Stimulated activated CD4-positive, alpha-beta T cell treated with anti-CD3 and anti-CD28 coated beads, Interleukin-4, amount 100 ng/mL, for 24 hours (primary cell): ENCODE results near the gene ARMC9.
A peak's percentile ranks its signal among the peaks of the same experiment; 100 is the strongest.
"Not testable (repeated sequence)": the region's sequence is repeated elsewhere in the genome, so short reads cannot be mapped to it uniquely, and the experiment has no call there.

Experiments
- DNase-seq: peaks from one replicate; pipeline ENCODE4 v3.0.0-alpha.2; 2020

ARMC9 gene

DNA sequence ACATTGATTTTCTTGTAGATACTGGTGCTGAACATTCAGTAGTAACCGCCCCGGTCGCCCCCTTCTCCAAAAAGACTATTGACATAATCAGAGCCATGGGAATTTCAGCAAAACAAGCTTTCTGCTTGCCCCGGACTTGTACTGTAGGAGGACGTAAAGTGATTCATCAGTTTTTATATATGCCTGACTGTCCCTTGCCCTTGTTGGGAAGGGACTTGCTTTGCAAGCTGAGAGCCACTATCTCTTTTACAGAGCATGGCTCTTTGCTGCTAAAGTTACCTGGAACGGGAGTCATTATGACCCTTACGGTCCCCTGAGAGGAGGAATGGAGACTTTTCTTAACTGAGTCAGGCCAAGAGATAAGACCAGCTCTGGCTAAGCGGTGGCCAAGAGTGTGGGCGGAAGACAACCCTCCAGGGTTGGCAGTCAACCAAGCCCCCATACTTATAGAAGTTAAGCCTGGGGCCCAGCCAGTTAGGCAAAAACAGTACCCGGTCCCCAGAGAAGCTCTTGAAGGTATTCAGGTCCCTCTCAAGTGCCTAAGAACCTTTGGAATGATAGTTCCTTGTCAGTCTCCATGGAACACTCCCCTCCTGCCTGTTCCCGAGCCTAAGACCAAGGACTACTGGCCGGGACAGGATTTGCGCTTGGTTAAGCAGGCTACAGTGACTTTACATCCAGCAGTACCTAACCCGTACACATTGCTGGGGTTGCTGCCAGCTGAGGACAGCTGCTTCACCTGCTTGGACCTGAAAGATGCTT lies 205.2 kb downstream of the ARMC9 start:
- not testable (repeated sequence) for DNase-seq

DNA sequence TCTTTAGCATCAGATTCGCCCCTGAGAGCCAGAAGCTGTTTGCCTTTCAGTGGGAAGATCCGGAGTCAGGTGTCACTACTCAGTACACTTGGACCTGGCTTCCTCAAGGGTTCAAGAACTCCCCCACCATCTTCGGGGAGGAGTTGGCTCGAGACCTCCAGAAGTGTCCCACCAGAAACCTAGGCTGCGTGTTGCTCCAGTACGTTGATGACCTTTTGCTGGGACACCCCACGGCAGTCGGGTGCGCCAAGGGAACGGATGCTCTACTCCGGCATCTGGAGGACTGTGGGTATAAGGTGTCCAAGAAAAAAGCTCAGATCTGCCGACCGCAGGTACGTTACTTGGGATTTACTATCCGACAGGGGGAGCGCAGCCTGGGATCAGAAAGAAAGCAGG lies 205.8 kb downstream of the ARMC9 start:
- not testable (repeated sequence) for DNase-seq

DNA sequence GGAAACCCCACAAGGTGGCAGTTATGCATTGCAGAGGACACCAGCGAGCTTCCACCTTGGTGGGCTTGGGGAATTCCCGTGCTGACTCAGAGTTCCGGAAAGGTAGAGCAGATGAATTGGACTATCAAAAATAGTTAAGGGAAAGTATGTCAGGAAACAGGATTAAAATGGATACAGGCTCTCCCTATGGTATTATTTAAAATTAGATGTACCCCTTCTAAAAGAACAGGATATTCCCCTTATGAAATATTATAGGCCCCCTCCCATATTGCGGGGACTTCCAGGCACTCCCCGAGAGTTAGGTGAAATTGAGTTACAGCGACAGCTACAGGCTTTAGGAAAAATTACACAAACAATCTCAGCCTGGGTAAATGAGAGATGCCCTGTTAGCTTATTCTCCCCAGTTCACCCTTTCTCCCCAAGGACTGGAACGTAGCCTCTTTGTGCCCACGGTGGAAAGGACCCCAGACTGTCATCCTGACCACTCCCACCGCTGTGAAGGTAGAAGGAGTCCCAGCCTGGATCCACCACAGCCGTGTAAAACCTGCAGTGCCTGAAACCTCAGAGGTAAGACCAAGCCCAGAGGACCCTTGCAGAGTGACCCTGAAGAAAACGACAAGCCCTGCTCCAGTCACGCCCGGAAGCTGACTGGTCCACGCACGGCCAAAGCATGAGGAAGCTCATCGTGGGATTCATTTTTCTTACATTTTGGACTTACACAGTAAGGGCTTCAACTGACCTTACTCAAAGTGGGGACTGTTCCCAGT lies 207.4 kb downstream of the ARMC9 start:
- DNase-seq, result peak; percentile 40

DNA sequence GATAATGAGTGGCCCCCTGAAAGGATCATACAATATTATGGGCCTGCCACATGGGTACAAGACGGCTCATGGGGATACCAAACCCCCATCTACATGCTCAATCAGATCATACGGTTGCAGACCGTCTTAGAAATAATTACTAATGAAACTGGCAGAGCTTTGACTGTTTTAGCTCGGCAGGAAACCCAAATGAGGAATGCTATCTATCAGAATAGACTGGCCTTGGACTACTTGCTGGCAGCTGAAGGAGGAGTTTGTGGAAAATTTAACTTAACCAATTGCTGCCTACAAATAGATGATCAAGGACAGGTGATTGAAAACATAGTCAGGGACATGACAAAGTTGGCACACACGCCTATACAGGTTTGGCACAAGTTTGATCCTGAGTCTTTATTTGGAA lies 209.3 kb downstream of the ARMC9 start:
- DNase-seq, result not testable (repeated sequence)

DNA sequence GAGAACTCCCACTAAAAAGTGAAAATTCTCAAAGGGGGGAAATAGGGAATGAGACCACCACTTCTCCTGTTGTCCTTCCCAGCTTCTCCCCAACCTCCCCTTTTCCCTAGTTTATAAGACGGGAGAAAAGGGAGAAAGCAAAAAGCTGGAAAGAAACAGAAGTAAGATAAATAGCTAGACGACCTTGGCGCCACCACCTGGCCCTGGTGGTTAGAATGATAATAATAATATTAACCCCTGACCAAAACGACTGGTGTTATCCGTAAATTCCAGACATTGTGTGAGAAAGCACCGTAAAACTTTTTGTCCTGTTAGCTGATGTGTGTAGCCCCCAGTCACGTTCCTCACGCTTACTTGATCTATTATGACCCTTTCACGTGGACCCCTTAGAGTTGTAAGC lies 209.9 kb downstream of the ARMC9 start:
- not testable (repeated sequence) for DNase-seq

DNA sequence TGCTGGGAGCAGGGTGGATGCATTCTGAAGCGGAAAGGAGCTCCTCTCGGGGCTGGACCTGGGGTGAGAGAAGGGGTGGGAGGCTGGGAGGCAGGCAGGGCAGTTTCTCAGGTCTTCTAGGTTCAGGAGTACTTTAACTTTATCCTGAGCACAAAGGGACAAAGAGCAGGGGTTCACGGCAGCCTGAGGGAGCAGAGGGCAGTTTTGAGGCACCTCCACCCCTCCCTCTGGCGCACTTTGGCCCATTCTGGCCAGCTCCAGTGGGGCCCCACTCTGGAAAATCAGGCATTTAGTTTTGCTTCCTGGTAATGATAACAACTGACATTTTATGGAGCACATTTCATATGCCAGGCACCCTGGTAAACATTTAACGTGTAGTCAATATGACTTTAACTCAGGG lies 211.3 kb downstream of the ARMC9 start:
- DNase-seq, result no peak

DNA sequence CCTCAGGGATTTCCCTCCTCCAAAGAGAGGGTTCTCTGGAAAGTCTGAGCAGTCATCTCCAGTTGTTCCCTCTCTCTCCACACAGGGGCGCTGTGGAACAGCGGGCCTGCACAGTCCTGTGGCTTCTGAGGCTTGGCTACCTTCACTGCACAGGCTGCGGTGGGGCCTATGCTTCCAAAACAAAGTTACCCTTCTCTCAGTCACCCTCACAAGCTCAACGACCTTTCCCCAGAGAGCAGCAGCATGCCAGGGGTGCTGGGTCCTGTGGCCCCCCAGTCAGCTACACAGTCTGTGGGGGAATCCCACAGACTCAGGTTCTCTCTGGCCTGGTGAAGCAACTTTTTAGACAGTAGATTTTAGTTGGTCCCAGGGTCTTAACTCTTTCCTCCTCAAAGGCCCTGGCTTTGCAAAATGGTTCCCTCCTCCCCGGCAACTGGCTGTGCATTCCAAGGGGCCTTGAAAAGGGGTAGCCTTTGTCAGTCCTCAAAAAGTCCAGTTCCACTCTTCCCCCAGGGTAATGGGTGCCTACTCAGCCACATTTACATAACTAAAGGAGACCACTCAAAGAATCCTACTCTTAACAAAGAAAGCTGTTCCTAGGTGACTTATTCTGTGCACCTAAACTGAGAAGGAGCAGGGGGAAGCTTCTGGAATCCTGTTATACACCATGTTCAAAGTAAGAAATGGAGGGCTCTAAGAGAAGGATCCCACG lies 212.0 kb downstream of the ARMC9 start:
- DNase-seq, result no peak

DNA sequence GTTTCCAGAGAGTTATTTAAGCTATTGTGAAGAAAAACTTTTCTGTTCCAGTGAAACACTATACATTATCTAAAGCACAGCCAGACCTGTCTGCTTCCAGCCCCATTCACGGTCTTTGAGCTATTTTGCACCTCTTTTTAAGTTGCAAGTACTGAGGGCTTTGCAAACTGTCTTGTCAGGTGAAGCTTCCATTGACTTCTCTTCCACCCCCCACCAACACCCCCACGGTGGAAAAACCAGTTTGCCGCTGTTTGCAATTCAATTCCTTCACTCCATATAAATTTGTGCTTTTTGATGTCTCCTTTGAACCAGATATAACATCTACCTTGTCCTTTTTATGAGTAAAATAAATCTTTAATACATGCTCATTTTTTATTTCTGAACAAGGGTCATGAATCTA lies 212.8 kb downstream of the ARMC9 start:
- no peak for DNase-seq

DNA sequence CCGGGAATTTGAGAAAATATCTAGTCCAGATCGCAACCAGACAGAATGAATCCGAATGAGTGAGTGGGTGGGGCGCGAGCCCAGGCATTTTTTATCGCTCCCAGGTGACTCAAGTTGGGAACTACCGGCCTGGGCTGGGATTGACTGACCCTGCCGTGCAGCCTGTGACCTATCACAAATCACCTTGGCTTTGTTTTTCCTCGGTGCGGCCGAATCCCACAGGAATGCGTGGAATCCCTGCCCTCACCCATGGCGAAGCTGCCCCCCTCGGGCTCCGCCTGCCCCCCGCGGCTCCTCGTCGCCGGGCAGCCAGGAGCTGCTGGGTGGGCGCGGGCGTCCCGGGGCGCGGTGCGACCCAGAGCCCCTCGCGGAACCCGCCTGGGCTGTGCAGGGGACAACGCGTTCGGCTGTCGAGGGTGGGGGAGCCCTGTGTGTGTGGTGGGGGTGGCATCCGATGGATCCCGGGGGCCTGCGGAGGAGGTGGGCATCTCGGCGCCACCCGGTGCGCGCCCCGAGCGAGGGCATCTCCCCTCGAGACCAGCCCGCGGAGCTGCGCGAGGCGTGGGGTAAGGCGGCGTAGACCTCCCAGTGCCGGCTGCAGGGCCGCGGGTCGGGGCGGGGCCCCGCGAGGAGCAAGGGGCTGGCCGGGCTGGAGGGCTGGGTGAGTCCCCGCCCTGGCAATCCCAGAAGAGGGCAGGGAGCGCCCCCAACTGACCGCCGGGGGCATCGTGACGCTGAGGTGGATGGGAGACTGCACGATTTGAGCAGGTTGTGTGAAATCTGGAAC lies 213.6 kb downstream of the ARMC9 start:
- peak; percentile 55 for DNase-seq

DNA sequence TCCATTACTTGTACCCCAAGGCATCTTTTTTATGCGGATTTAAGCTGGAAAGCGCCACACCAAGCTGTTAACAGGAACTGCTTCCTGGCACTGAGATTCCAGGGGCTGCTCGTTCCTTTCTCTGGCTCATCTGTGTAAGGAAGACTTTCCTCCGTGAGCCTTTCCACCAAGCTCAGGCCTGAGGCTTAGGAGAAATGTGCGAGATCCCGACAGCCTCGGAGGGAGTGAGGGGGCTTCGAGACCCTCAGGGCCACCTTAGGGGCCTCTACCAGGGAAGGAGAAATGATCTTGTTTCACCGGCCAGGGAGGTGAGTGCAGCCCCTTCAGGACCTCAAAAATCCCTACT lies 214.2 kb downstream of the ARMC9 start:
- no peak for DNase-seq

DNA sequence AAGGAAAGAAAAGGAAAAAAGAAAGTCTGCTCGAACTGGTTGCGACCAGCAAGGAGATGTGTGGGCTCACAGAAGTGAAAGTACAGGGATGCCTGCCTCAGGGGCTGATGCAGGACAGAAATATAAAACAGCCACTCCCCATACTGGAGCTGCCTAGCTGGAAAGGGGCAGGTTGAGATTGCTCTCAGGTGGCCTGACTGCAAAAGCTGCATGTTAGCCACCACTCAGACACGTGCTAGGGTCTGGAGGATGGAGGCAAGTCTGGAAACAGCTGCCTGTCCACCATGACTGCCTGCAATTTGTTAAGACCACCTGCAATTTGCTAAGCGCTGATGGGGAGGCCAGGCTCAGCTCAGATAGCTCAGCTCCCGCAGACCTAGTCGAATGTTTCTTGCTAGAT lies 215.0 kb downstream of the ARMC9 start:
- DNase-seq, result no peak

DNA sequence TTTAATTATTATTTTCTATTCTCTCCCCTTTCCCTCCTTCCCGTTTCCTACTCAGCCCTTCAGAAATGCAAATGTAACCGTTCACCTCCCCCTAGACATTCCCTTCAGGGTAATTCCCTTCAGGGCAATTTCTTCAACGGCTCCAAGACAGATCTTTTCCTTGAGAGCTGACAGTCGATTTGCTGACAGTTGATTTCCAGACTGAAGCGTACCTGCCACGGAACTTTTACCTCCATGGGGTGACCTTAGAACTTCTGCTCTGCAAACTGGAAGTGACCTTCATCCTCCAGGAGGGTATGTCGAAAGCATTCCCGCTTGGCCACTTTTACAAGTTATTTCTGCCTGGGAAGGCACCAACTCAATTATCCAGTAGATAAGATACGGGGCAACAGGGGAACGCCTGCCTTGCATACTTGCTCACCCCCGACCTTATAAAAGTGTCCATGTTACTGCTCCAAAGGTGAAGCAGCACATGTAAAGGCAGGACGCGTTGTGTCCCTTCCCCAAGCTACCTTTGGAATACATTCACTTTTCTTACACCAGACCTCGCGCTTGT lies 215.6 kb downstream of the ARMC9 start:
- no peak for DNase-seq

DNA sequence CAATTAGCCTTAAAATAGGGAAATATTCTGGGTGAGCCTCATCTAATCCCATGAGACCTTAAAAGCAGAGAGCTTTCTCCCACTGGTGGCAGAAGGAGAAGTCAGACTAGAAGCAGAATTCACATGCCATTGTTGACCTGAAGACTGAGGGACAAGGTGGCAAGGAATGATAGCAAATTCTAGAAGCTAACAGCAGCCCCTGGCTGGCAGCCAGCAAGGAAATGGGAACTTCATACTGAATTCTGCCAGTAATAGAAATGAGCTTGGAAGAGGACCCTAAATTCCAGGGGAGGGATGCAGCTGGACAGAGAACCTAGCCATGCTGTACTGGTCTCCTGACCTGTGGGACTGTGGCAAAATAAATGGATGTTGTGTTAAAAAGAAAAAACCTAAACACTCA lies 216.6 kb downstream of the ARMC9 start:
- no peak for DNase-seq

DNA sequence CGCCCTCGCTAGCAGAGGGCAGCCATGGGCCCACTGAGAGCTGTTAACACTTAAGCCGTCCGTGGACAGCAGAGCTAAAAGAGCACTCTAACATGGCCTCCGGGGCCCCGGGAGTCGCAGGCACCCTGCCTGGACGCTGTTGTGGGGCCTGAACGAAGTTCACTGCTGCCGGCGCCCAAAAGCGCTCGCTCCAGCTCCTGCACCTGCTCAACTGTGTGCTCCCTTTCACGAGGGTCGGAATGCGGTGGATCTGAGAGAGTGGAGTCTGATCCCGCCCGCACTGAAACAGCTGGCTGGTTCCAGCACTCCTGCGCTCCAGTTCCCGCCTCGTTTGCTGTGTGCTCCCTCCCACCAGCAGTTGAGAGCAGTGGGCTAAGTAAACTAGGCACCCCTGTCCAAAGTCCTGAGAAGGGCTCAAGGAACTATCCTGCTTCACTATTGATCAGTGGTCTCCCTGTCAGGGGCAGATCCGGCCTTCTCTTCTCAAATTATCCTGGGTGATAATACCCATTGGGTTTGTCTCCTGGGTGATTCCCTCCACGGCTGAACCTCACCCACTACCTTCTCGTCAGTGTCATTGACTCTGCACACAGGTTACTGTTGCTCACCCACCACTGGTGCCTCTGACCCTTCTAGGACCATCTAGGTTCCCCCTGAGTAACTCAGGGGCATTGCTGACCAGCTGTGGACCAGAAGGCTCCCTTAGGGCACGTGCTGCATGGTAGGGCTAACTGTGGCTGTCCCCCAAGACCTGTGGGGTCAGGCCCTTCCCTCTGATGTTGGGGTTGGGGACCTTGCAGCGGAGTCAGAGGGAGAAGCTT lies 220.6 kb downstream of the ARMC9 start:
- DNase-seq, result no peak

DNA sequence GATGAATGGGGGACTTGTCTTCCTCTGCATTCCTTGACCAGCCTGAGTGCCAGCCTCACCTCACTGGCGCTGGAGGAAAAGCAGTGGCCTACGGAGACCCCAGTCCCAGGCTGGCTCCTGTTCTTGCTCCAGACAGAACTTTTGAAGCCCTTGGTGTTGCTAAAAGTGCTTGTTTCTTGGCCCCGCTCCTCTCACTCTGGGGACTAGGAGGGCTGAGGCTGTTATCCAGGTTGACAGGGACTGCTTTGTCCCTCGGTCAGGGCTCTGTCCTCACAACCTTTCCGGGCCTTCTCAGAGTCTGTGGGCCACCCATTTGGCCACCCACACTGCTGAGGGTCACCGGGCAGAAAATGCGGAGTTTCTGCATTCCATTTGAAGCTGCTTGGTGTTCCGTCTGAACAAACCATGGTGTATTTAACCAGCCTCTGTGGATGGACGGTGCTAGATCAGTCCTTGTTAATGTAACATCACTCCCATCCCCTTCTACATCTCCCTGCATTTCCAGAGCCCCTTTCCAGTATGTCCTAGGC lies 222.7 kb downstream of the ARMC9 start:
- no peak for DNase-seq

DNA sequence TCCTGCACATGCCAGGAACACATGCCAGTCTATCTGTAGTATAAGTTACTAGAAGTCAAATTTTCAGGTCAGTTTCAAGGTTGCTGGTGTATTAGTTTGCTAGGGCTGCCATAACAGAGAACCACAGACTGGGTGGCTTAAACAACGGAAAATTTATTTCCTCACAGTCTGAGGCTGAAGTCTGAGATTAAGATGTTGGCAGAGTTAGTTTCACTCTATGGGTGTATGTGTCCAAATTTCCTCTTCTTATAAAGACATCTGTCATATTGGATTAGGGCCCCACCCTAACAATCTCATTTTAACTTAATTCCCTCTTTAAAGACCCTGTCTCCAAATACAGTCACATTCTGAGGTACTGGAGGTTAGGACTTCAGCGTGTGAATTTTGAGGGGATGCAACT lies 223.6 kb downstream of the ARMC9 start:
- no peak for DNase-seq

DNA sequence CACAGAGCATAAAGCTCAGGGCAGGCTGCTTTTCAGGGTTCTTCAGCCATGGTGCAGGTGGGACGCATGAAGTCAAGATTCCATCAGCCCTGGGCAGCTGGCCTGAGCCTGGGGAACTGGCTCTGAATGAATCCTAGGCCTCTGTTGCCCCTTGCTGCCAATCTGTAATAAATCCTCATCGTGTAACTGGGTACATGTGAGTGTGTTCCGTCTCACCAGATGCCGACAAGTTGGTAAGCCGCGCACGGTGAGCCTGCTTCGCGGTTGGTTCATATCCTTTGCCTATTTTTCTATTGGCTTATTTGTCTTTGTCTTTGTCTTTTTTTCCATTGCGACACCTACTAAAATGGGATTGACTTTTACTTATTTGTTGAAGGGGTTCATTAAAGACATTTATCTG lies 224.7 kb downstream of the ARMC9 start:
- DNase-seq, result no peak
